ENCODE data around the gene FCHSD1.

Gene FCHSD1

GRCh38 chr5:141646026-141646425 lies 5.2 kb downstream of the FCHSD1 start:
- no peak for DNase-seq (ENCODE audit: extremely low read depth, insufficient read length)
- TF ChIP-seq CTCF (IDR thresholded peaks at IDR 0.05; ENCODE audit: insufficient read depth, low read length, poor library complexity, severe bottlenecking), result no peak
- H3K4me3 ChIP-seq (replicated peaks; ENCODE audit: low read depth, low read length), result no peak overlapping the region
- peaks cover 16% of the 10 kb centered on the region for H3K36me3 ChIP-seq (ENCODE audit: control insufficient read depth, insufficient read depth, low read length)
- H3K27me3 ChIP-seq (replicated peaks; ENCODE audit: control insufficient read depth, insufficient read depth, low read length), result no peaks in the 10 kb centered on the region

- Histone ChIP-seq H3K36me3 (ENCODE audit: control insufficient read depth, insufficient read depth, low read length) (peaks cover 13% of the 10 kb centered on the region), H3K27me3 (replicated peaks; ENCODE audit: control insufficient read depth, insufficient read depth, low read length) (no peaks in the 10 kb centered on the region), H3K4me3 (replicated peaks; ENCODE audit: low read depth, low read length) (no peak overlapping the region)
- no peak for DNase-seq (ENCODE audit: extremely low read depth, insufficient read length)
- TF ChIP-seq CTCF (IDR thresholded peaks at IDR 0.05; ENCODE audit: insufficient read depth, low read length, poor library complexity, severe bottlenecking), result peak; percentile 27
Observed at GRCh38 chr5:141641634-141642267, 9.5 kb downstream of the FCHSD1 start.

GRCh38 chr5:141640698-141641097 lies 10.5 kb downstream of the FCHSD1 start:
- TF ChIP-seq CTCF (IDR thresholded peaks at IDR 0.05; ENCODE audit: insufficient read depth, low read length, poor library complexity, severe bottlenecking), result no peak
- no peak for DNase-seq (ENCODE audit: extremely low read depth, insufficient read length)
- Histone ChIP-seq H3K27me3 (replicated peaks; ENCODE audit: control insufficient read depth, insufficient read depth, low read length) (no peaks in the 10 kb centered on the region), H3K4me3 (replicated peaks; ENCODE audit: low read depth, low read length) (no peak overlapping the region), H3K36me3 (ENCODE audit: control insufficient read depth, insufficient read depth, low read length) (peaks cover 8% of the 10 kb centered on the region)

GRCh38 chr5:141640051-141640415 lies 11.2 kb downstream of the FCHSD1 start:
- no peak for TF ChIP-seq CTCF (IDR thresholded peaks at IDR 0.05; ENCODE audit: insufficient read depth, low read length, poor library complexity, severe bottlenecking)

GRCh38 chr5:141639357-141640050 lies 11.7 kb downstream of the FCHSD1 start:
- Histone ChIP-seq H3K4me3 (replicated peaks; ENCODE audit: low read depth, low read length) (no peak overlapping the region), H3K36me3 (ENCODE audit: control insufficient read depth, insufficient read depth, low read length) (peaks cover 6% of the 10 kb centered on the region), H3K27me3 (replicated peaks; ENCODE audit: control insufficient read depth, insufficient read depth, low read length) (no peaks in the 10 kb centered on the region)
- no peak for TF ChIP-seq CTCF (IDR thresholded peaks at IDR 0.05; ENCODE audit: insufficient read depth, low read length, poor library complexity, severe bottlenecking)
- DNase-seq (ENCODE audit: extremely low read depth, insufficient read length), result no peak

More at GRCh38 chr5:141640051-141640415, 11.2 kb downstream of the FCHSD1 start:
- DNase-seq (ENCODE audit: extremely low read depth, insufficient read length), result no peak
- Histone ChIP-seq H3K4me3 (replicated peaks; ENCODE audit: low read depth, low read length) (no peak overlapping the region), H3K36me3 (ENCODE audit: control insufficient read depth, insufficient read depth, low read length) (peaks cover 8% of the 10 kb centered on the region), H3K27me3 (replicated peaks; ENCODE audit: control insufficient read depth, insufficient read depth, low read length) (no peaks in the 10 kb centered on the region)

Measured in GM06990 (cell line).